ENCODE data around the gene LIN7A.

The LIN7A gene

DNA sequence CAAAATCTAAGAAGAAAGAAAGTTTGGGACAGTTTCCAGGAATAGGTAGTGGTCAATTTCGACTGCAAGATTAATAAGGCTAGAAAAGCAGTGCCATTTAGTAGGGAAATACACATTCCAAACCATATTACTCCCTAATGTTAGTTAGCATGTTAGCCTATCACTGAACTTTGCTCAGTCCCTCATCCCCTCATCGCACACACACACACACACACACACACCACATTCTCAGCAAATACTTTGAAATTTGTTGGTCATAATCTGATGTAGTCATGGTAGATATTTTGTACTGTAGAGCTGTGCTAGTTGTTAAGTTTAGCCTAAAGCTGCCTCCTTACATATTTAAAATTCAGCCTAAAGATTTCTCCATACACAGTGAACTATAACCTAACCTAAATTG lies 157.0 kb downstream of the LIN7A start:
- Mint-ChIP-seq H3K4me3 (no peak overlapping the region), H3K4me1 (no peaks in the 10 kb centered on the region), H3K27ac (no peak overlapping the region), H3K36me3 (no peaks in the 10 kb centered on the region), H3K9me3 (peaks cover 26% of the 10 kb centered on the region)
- ATAC-seq = no peak
- no peak for DNase-seq (ENCODE audit: low spot score in 2 of 2)

DNA sequence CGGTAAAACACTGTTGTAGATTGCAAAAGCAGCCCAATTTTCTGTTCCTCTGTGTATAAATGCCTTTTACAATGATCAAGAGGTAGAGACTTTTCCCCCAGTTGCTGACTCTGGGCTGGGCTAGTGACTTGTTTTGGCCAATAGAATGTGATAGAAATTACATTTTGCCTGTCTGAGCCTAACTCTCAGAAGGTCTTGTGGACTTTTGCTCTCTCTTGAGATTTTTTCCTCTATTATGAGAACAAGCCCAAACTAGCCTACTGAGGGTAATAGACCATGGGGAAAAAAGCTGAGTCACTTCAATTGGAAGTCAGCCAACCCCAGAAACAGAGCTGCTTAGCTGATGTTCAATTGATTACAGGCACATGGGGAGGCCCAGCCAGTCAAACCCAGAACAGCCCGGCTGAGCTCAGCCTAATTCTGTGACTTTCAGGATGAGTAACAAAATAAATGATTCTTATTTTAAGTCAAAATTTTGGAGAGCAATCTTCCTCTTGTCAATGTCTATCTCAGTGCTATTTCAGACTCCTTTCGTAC lies 159.7 kb downstream of the LIN7A start:
- H3K9me3 Mint-ChIP-seq = peaks cover 20% of the 10 kb centered on the region
- no peak overlapping the region for H3K27ac Mint-ChIP-seq
- peak in 1 of 2 donors; percentile 62 for DNase-seq (ENCODE audit: low spot score in 2 of 2)
- no peaks in the 10 kb centered on the region for H3K36me3 Mint-ChIP-seq
- H3K4me1 Mint-ChIP-seq = no peaks in the 10 kb centered on the region
- H3K4me3 Mint-ChIP-seq = no peak overlapping the region
- peak; percentile 93 for ATAC-seq

GRCh38 chr12:80777587-80777986 lies 160.1 kb downstream of the LIN7A start:
- ATAC-seq = no peak
- Mint-ChIP-seq H3K36me3 (no peaks in the 10 kb centered on the region), H3K27ac (peak overlapping the region; percentile 1), H3K4me3 (no peak overlapping the region), H3K9me3 (peaks cover 17% of the 10 kb centered on the region), H3K4me1 (no peaks in the 10 kb centered on the region)
- no peak for DNase-seq (ENCODE audit: low spot score in 2 of 2)

DNA sequence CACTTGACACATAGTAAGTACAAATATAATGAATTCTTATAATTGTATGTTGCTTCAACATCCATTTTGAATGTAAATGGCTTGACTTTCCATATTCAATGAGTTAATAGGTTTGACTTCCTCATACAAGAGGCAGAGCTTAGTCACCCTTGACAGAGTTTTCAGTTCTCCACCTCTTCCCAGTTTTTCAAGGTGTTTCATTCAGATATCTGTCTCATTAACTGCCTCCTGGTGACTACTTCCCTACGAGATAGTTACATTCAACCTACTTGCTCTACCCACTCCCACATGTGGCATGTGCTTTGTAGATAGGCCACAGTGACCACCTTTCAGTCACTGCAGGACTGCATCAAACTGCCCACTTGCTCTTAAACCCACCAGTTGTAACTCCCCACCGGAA lies 161.0 kb downstream of the LIN7A start:
- Mint-ChIP-seq H3K4me3 (no peak overlapping the region), H3K4me1 (no peaks in the 10 kb centered on the region), H3K36me3 (no peaks in the 10 kb centered on the region), H3K9me3 (peaks cover 19% of the 10 kb centered on the region), H3K27ac (no peak overlapping the region)
- no peak for DNase-seq (ENCODE audit: low spot score in 2 of 2)
- ATAC-seq = no peak

GRCh38 chr12:80770958-80771357 lies 166.8 kb downstream of the LIN7A start:
- no peaks in the 10 kb centered on the region for H3K36me3 Mint-ChIP-seq
- DNase-seq (ENCODE audit: low spot score in 2 of 2) (no peak), ATAC-seq (no peak)
- no peak overlapping the region for H3K4me3 Mint-ChIP-seq
- no peaks in the 10 kb centered on the region for H3K4me1 Mint-ChIP-seq
- H3K9me3 Mint-ChIP-seq = peaks cover 11% of the 10 kb centered on the region
- H3K27ac Mint-ChIP-seq = no peak overlapping the region

GRCh38 chr12:80769553-80770140 lies 168.1 kb downstream of the LIN7A start:
- no peak overlapping the region for H3K27ac Mint-ChIP-seq
- H3K9me3 Mint-ChIP-seq = peaks cover 10% of the 10 kb centered on the region
- ATAC-seq = no peak
- H3K36me3 Mint-ChIP-seq = no peaks in the 10 kb centered on the region
- no peaks in the 10 kb centered on the region for H3K4me1 Mint-ChIP-seq
- H3K4me3 Mint-ChIP-seq = no peak overlapping the region
- DNase-seq (ENCODE audit: low spot score in 2 of 2) = no peak

- Mint-ChIP-seq H3K4me1 (no peaks in the 10 kb centered on the region), H3K36me3 (no peaks in the 10 kb centered on the region), H3K9me3 (peaks cover 4% of the 10 kb centered on the region), H3K27ac (no peak overlapping the region), H3K4me3 (no peak overlapping the region)
- DNase-seq (ENCODE audit: low spot score in 2 of 2) (no peak), ATAC-seq (no peak)
Observed at GRCh38 chr12:80766897-80767296, 170.8 kb downstream of the LIN7A start.

DNA sequence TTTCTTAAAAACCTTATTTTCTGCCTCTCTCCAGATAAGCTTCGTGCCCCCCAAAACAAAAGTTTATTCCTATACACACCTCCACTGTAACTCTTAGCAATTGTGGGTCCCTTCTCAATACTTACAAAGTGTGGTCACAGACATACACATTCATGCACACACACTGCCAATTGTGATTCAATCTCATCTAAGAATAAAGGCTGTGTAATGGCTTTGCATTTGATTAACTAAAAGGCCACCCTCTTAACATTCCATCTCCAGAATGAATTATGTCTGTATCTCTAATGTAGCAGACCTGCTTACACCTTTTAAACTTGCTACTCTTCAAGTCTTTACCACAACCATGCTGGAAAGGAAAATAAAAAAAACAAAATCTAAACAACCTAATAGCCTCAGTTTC lies 171.5 kb downstream of the LIN7A start:
- ATAC-seq (no peak), DNase-seq (ENCODE audit: low spot score in 2 of 2) (no peak)
- H3K4me3 Mint-ChIP-seq = no peak overlapping the region
- peaks cover 4% of the 10 kb centered on the region for H3K9me3 Mint-ChIP-seq
- H3K27ac Mint-ChIP-seq = no peak overlapping the region
- no peaks in the 10 kb centered on the region for H3K36me3 Mint-ChIP-seq
- no peaks in the 10 kb centered on the region for H3K4me1 Mint-ChIP-seq

DNA sequence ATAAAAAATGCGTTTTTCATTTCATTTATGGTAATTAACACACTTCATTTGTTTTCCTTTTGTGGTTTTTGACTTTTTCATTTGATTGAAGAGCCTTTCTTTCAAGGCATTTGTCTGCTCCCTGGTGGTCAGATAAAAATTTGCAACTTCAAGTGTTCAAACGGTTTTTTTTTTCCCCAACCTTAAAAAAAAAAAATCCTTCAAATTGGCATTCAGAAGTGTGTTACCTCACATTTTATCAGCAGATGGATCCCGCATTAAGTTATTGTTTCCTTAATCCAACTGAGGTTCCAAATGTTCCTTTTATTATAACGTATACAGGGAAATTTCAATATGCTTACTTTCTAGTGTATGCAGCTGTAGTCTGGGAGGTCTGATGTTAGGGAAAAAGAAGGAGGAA lies 173.9 kb downstream of the LIN7A start:
- H3K9me3 Mint-ChIP-seq = peaks cover 9% of the 10 kb centered on the region
- ATAC-seq (no peak), DNase-seq (ENCODE audit: low spot score in 2 of 2) (no peak)
- no peak overlapping the region for H3K27ac Mint-ChIP-seq
- H3K4me1 Mint-ChIP-seq = no peaks in the 10 kb centered on the region
- no peak overlapping the region for H3K4me3 Mint-ChIP-seq
- H3K36me3 Mint-ChIP-seq = no peaks in the 10 kb centered on the region

GRCh38 chr12:80761838-80762237 lies 175.9 kb downstream of the LIN7A start:
- peaks cover 16% of the 10 kb centered on the region for H3K9me3 Mint-ChIP-seq
- ATAC-seq (no peak), DNase-seq (ENCODE audit: low spot score in 2 of 2) (no peak)
- H3K27ac Mint-ChIP-seq = no peak overlapping the region
- H3K36me3 Mint-ChIP-seq = no peaks in the 10 kb centered on the region
- H3K4me1 Mint-ChIP-seq = no peaks in the 10 kb centered on the region
- H3K4me3 Mint-ChIP-seq = no peak overlapping the region

DNA sequence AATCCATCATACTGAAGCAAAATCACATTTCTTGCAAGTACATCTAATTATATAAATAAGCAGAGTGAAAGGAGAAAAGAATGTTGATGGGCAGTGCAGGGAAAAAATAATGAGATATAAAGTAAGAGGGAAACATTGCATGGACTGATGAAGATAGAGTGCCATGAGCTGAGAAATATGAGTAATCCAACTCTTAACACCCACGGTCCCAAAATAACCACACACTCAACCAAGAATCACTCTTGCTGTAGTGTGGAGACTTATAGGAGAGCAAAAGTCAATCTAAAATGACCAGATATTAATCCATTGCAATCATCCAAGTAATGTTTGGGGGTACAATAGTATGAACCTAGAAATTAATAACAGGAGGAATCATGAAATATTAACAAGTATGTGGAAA lies 180.9 kb downstream of the LIN7A start:
- peaks cover 27% of the 10 kb centered on the region for H3K9me3 Mint-ChIP-seq
- no peaks in the 10 kb centered on the region for H3K4me1 Mint-ChIP-seq
- H3K27ac Mint-ChIP-seq = no peak overlapping the region
- DNase-seq (ENCODE audit: low spot score in 2 of 2) = no peak
- no peak overlapping the region for H3K4me3 Mint-ChIP-seq
- H3K36me3 Mint-ChIP-seq = no peaks in the 10 kb centered on the region
- ATAC-seq = no peak

- Mint-ChIP-seq H3K4me1 (no peaks in the 10 kb centered on the region), H3K4me3 (no peak overlapping the region), H3K9me3 (peaks cover 30% of the 10 kb centered on the region), H3K27ac (no peak overlapping the region), H3K36me3 (no peaks in the 10 kb centered on the region)
- ATAC-seq = no peak
- DNase-seq (ENCODE audit: low spot score in 2 of 2) = no peak
Observed at GRCh38 chr12:80754274-80754673, 183.5 kb downstream of the LIN7A start.

DNA sequence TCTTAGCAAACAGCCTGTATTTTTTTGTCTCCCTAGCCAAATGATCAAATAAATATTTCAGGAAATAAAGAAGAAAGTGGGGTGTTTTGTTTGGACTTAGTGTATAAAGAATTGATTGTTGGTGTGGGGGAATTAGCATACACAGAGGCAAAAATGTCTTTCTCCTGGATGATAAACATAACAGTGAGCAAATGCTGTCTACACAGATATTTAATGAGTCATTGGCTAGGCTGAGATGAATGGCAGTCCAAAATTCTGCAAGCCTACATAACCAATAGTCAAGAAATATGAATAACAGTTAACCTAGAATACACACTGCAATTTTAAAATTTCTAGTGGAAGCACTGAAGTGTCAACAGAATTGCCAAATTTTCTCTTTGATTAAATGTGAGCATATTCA lies 185.3 kb downstream of the LIN7A start:
- no peak overlapping the region for H3K4me3 Mint-ChIP-seq
- no peaks in the 10 kb centered on the region for H3K36me3 Mint-ChIP-seq
- DNase-seq (ENCODE audit: low spot score in 2 of 2) (no peak), ATAC-seq (no peak)
- no peak overlapping the region for H3K27ac Mint-ChIP-seq
- H3K4me1 Mint-ChIP-seq = no peaks in the 10 kb centered on the region
- peaks cover 26% of the 10 kb centered on the region for H3K9me3 Mint-ChIP-seq

DNA sequence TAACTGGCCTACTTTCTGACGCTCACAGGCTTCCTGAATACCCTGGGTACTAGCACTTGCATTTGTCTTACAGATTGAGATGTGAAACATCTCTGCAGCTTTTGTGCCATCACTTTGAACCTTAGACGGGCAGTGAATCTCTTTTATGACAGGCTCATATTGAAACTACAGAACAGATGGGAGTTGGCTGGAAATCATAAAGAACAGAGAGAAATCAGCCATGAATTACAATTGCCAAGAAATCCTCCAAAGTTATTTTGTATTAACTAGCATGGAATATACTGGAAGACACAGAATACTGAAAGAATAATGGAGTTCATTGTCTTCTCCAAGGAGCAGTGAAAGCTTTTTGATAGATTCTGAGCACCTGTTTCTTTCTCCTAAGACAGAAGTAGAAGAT lies 188.3 kb downstream of the LIN7A start:
- H3K36me3 Mint-ChIP-seq = no peaks in the 10 kb centered on the region
- ATAC-seq (no peak), DNase-seq (ENCODE audit: low spot score in 2 of 2) (no peak)
- H3K9me3 Mint-ChIP-seq = peaks cover 14% of the 10 kb centered on the region
- H3K4me3 Mint-ChIP-seq = no peak overlapping the region
- H3K4me1 Mint-ChIP-seq = no peaks in the 10 kb centered on the region
- H3K27ac Mint-ChIP-seq = no peak overlapping the region

GRCh38 chr12:80747800-80748199 lies 189.9 kb downstream of the LIN7A start:
- H3K27ac Mint-ChIP-seq = no peak overlapping the region
- DNase-seq (ENCODE audit: low spot score in 2 of 2) (no peak), ATAC-seq (no peak)
- H3K4me3 Mint-ChIP-seq = no peak overlapping the region
- no peaks in the 10 kb centered on the region for H3K4me1 Mint-ChIP-seq
- H3K9me3 Mint-ChIP-seq = peaks cover 11% of the 10 kb centered on the region
- no peaks in the 10 kb centered on the region for H3K36me3 Mint-ChIP-seq

- H3K4me3 Mint-ChIP-seq = no peak overlapping the region
- DNase-seq (ENCODE audit: low spot score in 2 of 2) (no peak), ATAC-seq (no peak)
- H3K36me3 Mint-ChIP-seq = no peaks in the 10 kb centered on the region
- no peaks in the 10 kb centered on the region for H3K4me1 Mint-ChIP-seq
- H3K27ac Mint-ChIP-seq = no peak overlapping the region
- peaks cover 11% of the 10 kb centered on the region for H3K9me3 Mint-ChIP-seq
Observed at GRCh38 chr12:80745851-80746505, 191.8 kb downstream of the LIN7A start.

All from stimulated activated effector memory CD8-positive, alpha-beta T cell treated with anti-CD3 and anti-CD28 coated beads, Interleukin-12 subunit alpha, Interleukin-12 subunit beta, amount 100 ng/mL, for 72 hours (primary cell).